Large intestine (tissue), 3 donors: ENCODE measurements around the gene ARHGEF2. TPM values are rescaled to one million over a fixed set of nuclear protein-coding genes. Genes with fewer than 3 reads are reported as not detected.

ENCODE experiments used
- DNase-seq, 2 donors: peaks; one replicate each; pipeline versions ENCODE4 v3.0.0 to v3.0.0-alpha.2; 2013
- H3K27ac ChIP-seq: one replicate; pipeline ENCODE4 v1.5.1; 2013; ENCODE audit warnings: low read length
- H3K27me3 ChIP-seq: 2 replicates; pipeline ENCODE4 v1.6.1; 2013; ENCODE audit warnings: low read length; ENCODE audit not compliant: control insufficient read depth, insufficient read depth
- H3K36me3 ChIP-seq: 2 replicates; pipeline ENCODE4 v1.6.1; 2013; ENCODE audit warnings: low read length; ENCODE audit not compliant: control insufficient read depth, insufficient read depth
- H3K4me1 ChIP-seq: one replicate; pipeline ENCODE4 v1.6.1; 2013; ENCODE audit warnings: low read length; ENCODE audit not compliant: control insufficient read depth, insufficient read depth
- H3K4me3 ChIP-seq: one replicate; pipeline ENCODE4 v1.5.1; 2013; ENCODE audit warnings: low read length
- H3K9me3 ChIP-seq: one replicate; pipeline ENCODE4 v1.6.1; 2013; ENCODE audit warnings: mild to moderate bottlenecking, low read depth, low read length, moderate library complexity; ENCODE audit not compliant: control insufficient read depth
- WGBS: methylation state at CpG from one replicate; pipeline ENCODE4 v1.1.5; 2013; ENCODE audit warnings: low lambda C conversion rate; ENCODE audit not compliant: insufficient coverage; 5-methylcytosine and 5-hydroxymethylcytosine counted together
- polyA plus RNA-seq: library from polyadenylated mRNA; unstranded; fragments of 120-200 nt; gene quantifications from one replicate; pipeline ENCODE4 v1.2.1, GENCODE V29; 2013

The ARHGEF2 gene
- polyA plus RNA-seq, 1 donor: 51.2 TPM

- H3K27ac ChIP-seq: peak overlapping the region; percentile 79
- WGBS: no CpG with 5 or more reads among the region's 4 CpGs
- H3K4me1 ChIP-seq: peaks cover 58% of the 10 kb centered on the region
- H3K27me3 ChIP-seq: no peaks in the 10 kb centered on the region
- no peak for DNase-seq
- peak overlapping the region; percentile 94 for H3K4me3 ChIP-seq
- no peaks in the 10 kb centered on the region for H3K36me3 ChIP-seq
- H3K9me3 ChIP-seq: no peaks in the 10 kb centered on the region
These were observed 1.4 kb upstream of the ARHGEF2 start for GRCh38 chr1:155979597-155980343.

GRCh38 chr1:155978973-155979429, 654 bp upstream of the ARHGEF2 start:
- 33% methylated on average over 1 of the region's 8 CpGs for WGBS
- DNase-seq: peak in 1 of 2 donors; percentile 73
- H3K9me3 ChIP-seq: no peaks in the 10 kb centered on the region
- no peaks in the 10 kb centered on the region for H3K27me3 ChIP-seq
- peak overlapping the region; percentile 79 for H3K27ac ChIP-seq
- peak overlapping the region; percentile 94 for H3K4me3 ChIP-seq
- H3K36me3 ChIP-seq: no peaks in the 10 kb centered on the region
- H3K4me1 ChIP-seq: peaks cover 56% of the 10 kb centered on the region

DNA sequence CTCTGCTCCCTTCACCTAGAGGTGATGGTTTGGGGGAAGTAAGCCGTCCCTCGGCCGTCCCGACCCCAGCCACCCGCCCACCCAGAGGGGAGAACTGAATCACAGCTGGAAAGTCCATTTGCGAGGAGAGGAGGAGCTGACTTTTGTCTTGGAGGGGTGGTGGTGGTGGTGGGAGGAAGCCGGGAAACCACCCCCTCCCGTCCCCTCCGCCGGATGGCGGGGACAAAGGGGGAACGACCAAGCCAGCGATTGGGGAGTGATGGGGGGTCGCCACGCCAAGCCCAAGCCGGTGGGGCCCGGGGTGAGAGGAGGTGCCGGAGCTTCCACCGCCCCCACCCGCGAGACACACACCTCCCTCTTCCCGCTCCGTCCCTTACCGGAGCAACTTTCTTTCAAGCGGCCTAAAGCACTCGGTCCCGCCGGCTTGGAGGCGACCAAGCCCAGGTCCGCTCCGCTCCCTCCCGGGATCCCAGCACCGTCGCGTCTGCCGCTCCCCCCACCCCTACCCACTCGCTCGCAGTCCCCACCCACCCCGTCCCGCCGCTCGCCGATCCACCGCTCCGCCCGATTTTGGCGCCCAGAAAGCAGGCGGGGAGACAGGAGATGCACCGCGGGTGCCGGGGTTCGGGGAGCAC, 540 bp downstream of the ARHGEF2 start:
- H3K27ac ChIP-seq: peak overlapping the region; percentile 79
- peaks cover 54% of the 10 kb centered on the region for H3K4me1 ChIP-seq
- peak in 1 of 2 donors; percentile 51 for DNase-seq
- H3K4me3 ChIP-seq: peak overlapping the region; percentile 94
- no peaks in the 10 kb centered on the region for H3K9me3 ChIP-seq
- H3K27me3 ChIP-seq: no peaks in the 10 kb centered on the region
- peaks cover 3% of the 10 kb centered on the region for H3K36me3 ChIP-seq
- WGBS: no CpG with 5 or more reads among the region's 52 CpGs

DNA sequence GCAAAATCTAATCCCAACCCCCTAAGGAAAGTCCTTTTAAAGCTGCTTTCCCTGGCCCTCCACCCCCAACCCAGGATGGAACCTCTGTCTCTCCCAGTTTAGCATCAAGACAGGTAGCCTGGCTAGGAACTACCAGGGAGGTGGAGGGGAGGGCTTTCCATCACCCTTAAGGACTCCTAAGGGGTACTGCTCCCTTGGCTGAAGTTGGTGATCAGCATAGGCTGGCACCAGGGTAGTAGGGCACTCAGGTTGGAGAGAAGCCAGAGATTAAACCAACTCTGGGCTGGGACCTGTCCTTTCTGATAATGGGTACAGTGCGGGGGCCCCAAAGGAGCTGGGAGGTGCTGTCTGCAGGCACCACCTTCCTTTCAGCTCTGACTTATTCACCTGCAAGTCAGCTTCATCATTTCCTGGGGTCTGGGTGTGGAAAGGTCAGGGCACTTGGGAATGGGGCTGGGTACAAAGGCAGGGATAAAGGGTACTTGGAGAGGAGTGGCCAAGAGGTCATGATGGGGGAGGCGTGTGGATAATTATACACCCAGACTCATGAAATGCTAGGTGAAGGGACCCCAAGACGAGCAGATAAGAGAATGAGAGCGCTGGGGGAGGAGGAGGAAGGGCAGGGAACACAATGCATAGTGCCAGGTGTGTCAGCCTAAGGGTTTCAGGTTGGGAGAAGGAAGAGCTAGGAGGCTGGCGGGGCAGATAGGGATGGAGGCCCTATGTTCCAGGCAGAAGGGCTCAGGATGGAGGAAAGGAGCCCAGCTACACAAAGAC, 1.2 kb downstream of the ARHGEF2 start:
- H3K4me1 ChIP-seq: peaks cover 56% of the 10 kb centered on the region
- DNase-seq: peak in 1 of 2 donors; percentile 55
- peaks cover 5% of the 10 kb centered on the region for H3K36me3 ChIP-seq
- peak overlapping the region; percentile 94 for H3K4me3 ChIP-seq
- no peaks in the 10 kb centered on the region for H3K27me3 ChIP-seq
- WGBS: no CpG with 5 or more reads among the region's 5 CpGs
- H3K27ac ChIP-seq: peak overlapping the region; percentile 79
- H3K9me3 ChIP-seq: no peaks in the 10 kb centered on the region

DNA sequence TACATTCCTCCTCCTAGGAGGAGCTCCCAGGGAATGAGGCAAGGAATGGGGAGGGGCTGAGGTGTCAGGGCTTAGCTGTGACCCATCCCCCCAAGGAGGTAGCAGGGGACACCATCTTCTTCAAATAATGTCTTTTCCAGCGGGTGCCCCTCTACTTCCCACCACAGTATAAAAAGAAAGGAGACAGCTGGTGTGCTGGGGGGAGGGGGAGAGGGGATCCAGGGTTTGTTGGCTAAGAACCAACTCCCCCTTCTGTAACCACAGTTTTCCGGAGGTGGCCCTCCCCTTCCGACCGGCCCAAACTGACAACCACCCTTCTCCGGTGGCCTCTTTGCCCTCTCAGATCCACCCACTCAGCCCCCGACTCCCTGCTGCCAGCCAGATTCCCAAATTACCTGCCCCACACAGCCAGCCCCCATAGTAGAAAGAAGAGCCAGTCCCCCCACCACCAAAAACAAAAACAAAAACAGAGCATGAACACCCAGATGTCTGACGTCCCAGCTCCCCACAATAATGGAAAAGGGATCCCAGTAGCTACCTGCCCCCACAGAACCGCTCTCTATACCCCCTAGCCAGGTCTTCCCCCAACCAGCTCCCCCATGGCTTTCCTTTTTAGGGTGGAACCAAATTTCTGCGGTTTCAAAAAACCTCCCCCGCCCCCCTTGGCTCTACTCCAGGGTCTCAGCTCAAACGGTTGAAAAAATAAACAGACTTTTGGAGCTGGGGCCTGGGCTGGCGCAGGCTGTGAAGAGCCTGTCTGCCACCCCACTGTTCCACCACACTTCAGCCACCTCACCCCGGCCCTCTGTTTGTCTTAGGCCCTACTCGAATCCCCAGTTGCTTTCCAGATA, 2.1 kb downstream of the ARHGEF2 start:
- no peaks in the 10 kb centered on the region for H3K9me3 ChIP-seq
- peak overlapping the region; percentile 94 for H3K4me3 ChIP-seq
- H3K27ac ChIP-seq: peak overlapping the region; percentile 79
- peaks cover 54% of the 10 kb centered on the region for H3K4me1 ChIP-seq
- WGBS: no CpG with 5 or more reads among the region's 14 CpGs
- DNase-seq: peak in 1 of 2 donors; percentile 44
- H3K27me3 ChIP-seq: no peaks in the 10 kb centered on the region
- peaks cover 7% of the 10 kb centered on the region for H3K36me3 ChIP-seq

DNA sequence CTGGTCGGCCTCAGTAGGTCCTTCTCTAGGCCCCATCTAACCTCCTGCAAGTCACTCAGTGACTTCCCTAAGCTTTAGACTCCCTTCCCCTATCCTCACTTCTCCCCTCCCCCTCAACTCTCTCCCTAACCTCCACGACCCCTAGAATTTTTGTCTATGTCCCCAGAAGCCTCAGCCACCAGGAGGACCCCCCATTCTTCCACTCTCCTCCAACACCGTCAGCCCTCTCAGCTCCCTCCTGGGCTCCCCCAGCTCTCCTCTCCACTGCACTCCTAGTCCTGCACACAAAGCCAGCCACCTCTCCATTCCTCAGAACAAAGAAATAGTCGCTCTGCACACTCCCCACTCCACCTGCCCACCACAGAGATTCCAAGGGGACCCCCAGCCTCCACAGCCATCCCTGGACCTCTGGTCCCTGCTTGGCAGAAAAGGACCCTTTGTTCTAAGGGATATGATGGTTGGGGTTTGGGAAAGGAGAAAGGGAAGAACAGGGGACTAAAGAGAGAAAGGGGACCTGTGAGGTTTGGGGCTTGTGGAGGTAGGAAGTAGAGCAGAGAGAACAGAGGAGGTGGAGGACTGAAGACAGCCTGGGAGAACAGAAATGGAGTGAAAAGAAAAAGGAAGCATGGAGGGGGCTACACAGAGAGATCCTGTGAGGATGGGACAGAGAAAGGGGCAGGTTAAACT, 2.8 kb downstream of the ARHGEF2 start:
- H3K4me3 ChIP-seq: peak overlapping the region; percentile 94
- no peak for DNase-seq
- WGBS: 20% methylated on average over 2 of the region's 4 CpGs

DNA sequence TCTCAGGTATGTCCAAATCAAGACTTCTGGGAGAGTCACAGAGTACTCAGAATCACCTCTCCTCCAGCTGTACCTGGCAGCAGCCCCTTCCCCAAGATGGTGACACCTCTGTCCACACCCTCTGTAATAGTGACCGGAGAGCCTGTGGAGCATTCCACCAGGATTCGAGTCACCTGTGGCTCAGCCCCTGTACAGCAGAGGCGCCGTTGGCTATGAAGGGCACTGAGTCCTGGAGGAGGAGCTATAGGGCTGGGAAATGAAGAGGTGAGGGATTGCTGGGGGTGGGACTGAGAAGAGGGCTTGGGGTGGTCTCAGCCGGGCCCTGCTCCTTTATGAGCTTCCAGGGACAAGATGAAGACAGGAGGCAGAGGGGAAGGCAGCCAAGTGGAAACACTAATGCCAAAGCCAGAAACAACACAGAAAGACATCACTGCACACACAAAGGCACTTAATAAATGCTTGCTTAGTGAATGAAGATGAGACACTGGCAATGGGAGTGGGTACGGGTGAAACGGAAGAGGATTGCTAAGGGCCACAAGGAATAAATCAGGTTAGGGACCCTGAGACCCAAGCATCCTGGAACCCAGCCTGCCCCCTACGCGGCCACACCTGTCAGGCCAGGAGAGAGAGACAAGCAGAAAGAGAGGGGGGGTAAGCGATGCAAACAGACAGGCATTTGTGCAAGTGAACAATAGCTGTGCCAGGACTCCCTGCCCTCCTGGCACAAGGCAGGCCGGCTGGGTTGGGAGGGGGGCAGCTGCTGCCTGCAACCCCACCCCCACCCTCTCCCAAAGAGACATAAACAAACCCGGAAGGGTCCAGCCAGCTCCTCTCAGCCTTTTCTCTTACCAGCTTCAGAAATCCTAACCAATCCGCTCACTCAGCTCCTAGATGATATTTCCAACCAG, 3.9 kb downstream of the ARHGEF2 start:
- WGBS: no CpG with 5 or more reads among the region's 13 CpGs
- Histone ChIP-seq H3K4me3 (no peak overlapping the region), H3K36me3 (peaks cover 21% of the 10 kb centered on the region), H3K27me3 (no peaks in the 10 kb centered on the region), H3K27ac (peak overlapping the region; percentile 23), H3K9me3 (no peaks in the 10 kb centered on the region), H3K4me1 (peaks cover 42% of the 10 kb centered on the region)
- DNase-seq: no peak

More for the DNA sequence above, 2.8 kb downstream of the ARHGEF2 start:
- Histone ChIP-seq H3K4me1 (peaks cover 52% of the 10 kb centered on the region), H3K36me3 (peaks cover 10% of the 10 kb centered on the region), H3K9me3 (no peaks in the 10 kb centered on the region), H3K27me3 (no peaks in the 10 kb centered on the region), H3K27ac (peak overlapping the region; percentile 79)

GRCh38 chr1:155973723-155974122, 4.6 kb downstream of the ARHGEF2 start:
- no peaks in the 10 kb centered on the region for H3K9me3 ChIP-seq
- peaks cover 27% of the 10 kb centered on the region for H3K36me3 ChIP-seq
- WGBS: no CpG with 5 or more reads among the region's 3 CpGs
- H3K4me3 ChIP-seq: no peak overlapping the region
- no peaks in the 10 kb centered on the region for H3K27me3 ChIP-seq
- peaks cover 40% of the 10 kb centered on the region for H3K4me1 ChIP-seq
- no peak overlapping the region for H3K27ac ChIP-seq
- no peak for DNase-seq
